ENCODE measurements around the gene PAX7.
A peak's percentile ranks its signal among the peaks of the same experiment; 100 is the strongest.

The PAX7 gene

DNA sequence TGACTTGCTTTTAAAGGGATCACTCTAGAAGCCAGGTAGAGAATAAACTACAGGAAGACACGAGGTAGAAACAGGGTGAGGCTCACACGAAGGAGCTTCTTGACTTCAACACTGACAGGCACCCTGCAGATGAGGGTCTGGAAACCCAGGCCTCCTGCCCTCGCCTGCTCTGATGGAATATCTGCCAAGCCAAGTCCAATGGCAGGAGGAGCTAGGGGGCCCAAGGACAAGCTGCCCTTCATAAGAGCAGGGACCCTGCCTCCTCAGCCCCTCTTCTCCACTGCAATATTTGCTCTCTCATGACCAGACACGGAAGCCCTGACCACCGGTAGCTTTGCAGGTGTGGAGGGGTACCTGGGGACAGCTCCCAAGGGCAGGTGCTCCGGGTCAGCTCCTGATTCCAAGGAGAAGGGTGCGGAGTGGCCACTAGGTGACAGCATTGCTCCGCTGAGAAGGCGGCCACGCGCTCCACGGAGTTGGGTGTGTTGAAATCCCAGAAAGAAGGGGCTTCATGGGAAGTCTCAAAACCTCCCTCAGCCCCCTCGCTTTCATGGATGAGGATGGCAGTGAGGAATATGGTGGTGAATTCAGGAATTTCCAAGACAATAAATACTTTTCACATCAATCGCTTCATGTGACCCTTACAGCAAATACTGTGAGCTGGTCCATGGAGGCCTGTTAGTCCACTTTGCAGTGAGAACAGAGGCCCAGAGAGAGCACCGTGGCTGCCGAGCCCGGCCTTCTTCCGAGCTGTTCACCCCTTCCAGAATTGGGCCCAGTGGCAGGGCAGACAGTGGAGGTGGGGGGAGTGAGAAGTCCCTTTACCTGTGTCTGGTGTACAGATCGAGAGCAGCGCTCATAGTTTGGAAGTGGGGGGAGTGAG lies 33.2 kb upstream of the PAX7 start:
- no peak overlapping the region for H3K4me2 ChIP-seq (ENCODE audit: low read depth, low read length, poor library complexity, severe bottlenecking)

DNA sequence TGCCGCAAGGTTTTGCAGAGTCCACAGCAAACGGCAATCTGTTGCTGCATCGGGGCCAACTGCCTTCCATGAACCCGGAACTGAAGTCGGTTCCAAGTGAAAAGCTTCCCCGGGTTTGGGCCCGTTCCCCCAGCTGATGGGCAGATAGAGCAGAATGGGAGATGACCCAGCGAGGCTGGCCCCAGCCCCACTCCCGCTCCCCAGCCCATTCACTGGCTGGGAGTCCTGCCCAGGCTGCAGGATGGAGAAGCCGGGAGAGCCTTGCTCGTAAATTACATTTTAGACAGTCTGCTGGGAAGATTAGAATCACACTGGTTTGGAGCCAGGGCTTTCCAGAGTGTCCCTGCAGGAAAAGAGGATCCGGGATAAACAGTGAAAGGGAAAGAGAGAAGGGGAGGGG lies 31.6 kb upstream of the PAX7 start:
- H3K9me2 ChIP-seq (replicated peaks; ENCODE audit: insufficient read depth, low read length), result no peaks in the 10 kb centered on the region
- no peak overlapping the region for H2AFZ ChIP-seq (ENCODE audit: low read depth, low read length, severe bottlenecking)
- no peaks in the 10 kb centered on the region for H3K9me3 ChIP-seq (ENCODE audit: insufficient read depth, low read length)
- H3K27me3 ChIP-seq (ENCODE audit: low read length), result no peaks in the 10 kb centered on the region
- no peak overlapping the region for H3K4me2 ChIP-seq (ENCODE audit: low read depth, low read length, poor library complexity, severe bottlenecking)
- no peaks in the 10 kb centered on the region for H3K36me3 ChIP-seq (ENCODE audit: low read length)
- H3K27ac ChIP-seq (ENCODE audit: low read depth, low read length), result no peak overlapping the region
- TF ChIP-seq EZH2phosphoT487 (conservative IDR thresholded peaks at IDR 0.05; ENCODE audit: low read length), result no peak
- TF ChIP-seq, protein P1, sequence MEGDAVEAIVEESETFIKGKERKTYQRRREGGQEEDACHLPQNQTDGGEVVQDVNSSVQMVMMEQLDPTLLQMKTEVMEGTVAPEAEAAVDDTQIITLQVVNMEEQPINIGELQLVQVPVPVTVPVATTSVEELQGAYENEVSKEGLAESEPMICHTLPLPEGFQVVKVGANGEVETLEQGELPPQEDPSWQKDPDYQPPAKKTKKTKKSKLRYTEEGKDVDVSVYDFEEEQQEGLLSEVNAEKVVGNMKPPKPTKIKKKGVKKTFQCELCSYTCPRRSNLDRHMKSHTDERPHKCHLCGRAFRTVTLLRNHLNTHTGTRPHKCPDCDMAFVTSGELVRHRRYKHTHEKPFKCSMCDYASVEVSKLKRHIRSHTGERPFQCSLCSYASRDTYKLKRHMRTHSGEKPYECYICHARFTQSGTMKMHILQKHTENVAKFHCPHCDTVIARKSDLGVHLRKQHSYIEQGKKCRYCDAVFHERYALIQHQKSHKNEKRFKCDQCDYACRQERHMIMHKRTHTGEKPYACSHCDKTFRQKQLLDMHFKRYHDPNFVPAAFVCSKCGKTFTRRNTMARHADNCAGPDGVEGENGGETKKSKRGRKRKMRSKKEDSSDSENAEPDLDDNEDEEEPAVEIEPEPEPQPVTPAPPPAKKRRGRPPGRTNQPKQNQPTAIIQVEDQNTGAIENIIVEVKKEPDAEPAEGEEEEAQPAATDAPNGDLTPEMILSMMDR (IDR thresholded peaks at IDR 0.05; ENCODE audit: insufficient read depth, low read length, poor library complexity, severe bottlenecking), result no peak
- H3K9ac ChIP-seq (ENCODE audit: low read length), result no peak overlapping the region
- H3K4me3 ChIP-seq (ENCODE audit: insufficient read depth, low read length, poor library complexity, severe bottlenecking), result no peak overlapping the region
- no peaks in the 10 kb centered on the region for H3F3A ChIP-seq (ENCODE audit: insufficient read depth)
- H3K79me2 ChIP-seq (ENCODE audit: insufficient read depth, low read length), result no peaks in the 10 kb centered on the region
- no peaks in the 10 kb centered on the region for H4K20me1 ChIP-seq (ENCODE audit: low read depth, low read length)

More for the DNA sequence above, 33.2 kb upstream of the PAX7 start:
- no peaks in the 10 kb centered on the region for H3K9me3 ChIP-seq (ENCODE audit: insufficient read depth, low read length)
- no peaks in the 10 kb centered on the region for H3K9me2 ChIP-seq (replicated peaks; ENCODE audit: insufficient read depth, low read length)
- H4K20me1 ChIP-seq (ENCODE audit: low read depth, low read length), result no peaks in the 10 kb centered on the region
- no peak overlapping the region for H3K27ac ChIP-seq (ENCODE audit: low read depth, low read length)
- no peaks in the 10 kb centered on the region for H3K79me2 ChIP-seq (ENCODE audit: insufficient read depth, low read length)
- H3K36me3 ChIP-seq (ENCODE audit: low read length), result no peaks in the 10 kb centered on the region
- no peaks in the 10 kb centered on the region for H3K27me3 ChIP-seq (ENCODE audit: low read length)
- no peak overlapping the region for H3K9ac ChIP-seq (ENCODE audit: low read length)
- no peak overlapping the region for H3K4me3 ChIP-seq (ENCODE audit: insufficient read depth, low read length, poor library complexity, severe bottlenecking)
- no peaks in the 10 kb centered on the region for H3F3A ChIP-seq (ENCODE audit: insufficient read depth)
- no peak overlapping the region for H2AFZ ChIP-seq (ENCODE audit: low read depth, low read length, severe bottlenecking)
- TF ChIP-seq EZH2phosphoT487 (conservative IDR thresholded peaks at IDR 0.05; ENCODE audit: low read length), result no peak
- TF ChIP-seq, protein P1 (IDR thresholded peaks at IDR 0.05; ENCODE audit: insufficient read depth, low read length, poor library complexity, severe bottlenecking), result peak; percentile 68

DNA sequence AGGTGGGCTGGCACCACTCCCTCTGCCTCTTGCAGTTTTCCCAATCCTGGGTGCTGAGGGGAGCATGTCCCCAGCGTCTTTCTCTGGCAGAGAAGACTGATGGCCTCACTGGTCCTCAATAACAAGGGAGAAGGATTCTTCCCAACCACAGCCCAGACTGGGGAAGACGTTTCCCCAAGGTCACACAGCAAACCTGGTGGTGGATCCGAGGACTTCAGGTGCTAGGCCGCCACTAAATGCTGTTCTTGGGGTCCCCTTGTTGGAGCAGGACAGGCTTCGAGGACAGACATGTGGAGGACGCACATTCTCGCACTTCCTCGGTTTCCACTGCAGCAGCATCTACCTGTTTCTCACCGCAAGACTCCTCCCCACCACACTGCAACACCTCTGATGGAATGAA lies 30.9 kb upstream of the PAX7 start:
- Histone ChIP-seq H3F3A (ENCODE audit: insufficient read depth) (no peaks in the 10 kb centered on the region), H3K27ac (ENCODE audit: low read depth, low read length) (no peak overlapping the region), H3K79me2 (ENCODE audit: insufficient read depth, low read length) (no peaks in the 10 kb centered on the region), H3K9me2 (replicated peaks; ENCODE audit: insufficient read depth, low read length) (no peaks in the 10 kb centered on the region), H3K27me3 (ENCODE audit: low read length) (no peaks in the 10 kb centered on the region), H3K36me3 (ENCODE audit: low read length) (no peaks in the 10 kb centered on the region), H3K4me3 (ENCODE audit: insufficient read depth, low read length, poor library complexity, severe bottlenecking) (no peak overlapping the region), H2AFZ (ENCODE audit: low read depth, low read length, severe bottlenecking) (no peak overlapping the region), H4K20me1 (ENCODE audit: low read depth, low read length) (no peaks in the 10 kb centered on the region), H3K9me3 (ENCODE audit: insufficient read depth, low read length) (no peaks in the 10 kb centered on the region), H3K4me2 (ENCODE audit: low read depth, low read length, poor library complexity, severe bottlenecking) (no peak overlapping the region), H3K9ac (ENCODE audit: low read length) (no peak overlapping the region)
- TF ChIP-seq EZH2phosphoT487 (conservative IDR thresholded peaks at IDR 0.05; ENCODE audit: low read length), result no peak
- TF ChIP-seq, protein P1 (IDR thresholded peaks at IDR 0.05; ENCODE audit: insufficient read depth, low read length, poor library complexity, severe bottlenecking), result no peak
